Astrocyte of the cerebellum (primary cell): ENCODE results near the gene USH1C.

Experiments used
- DNase-seq: peaks from one replicate; pipeline ENCODE4 v3.0.0-alpha.2; 2011; ENCODE audit warnings: low read depth
- H3K4me3 ChIP-seq: 2 replicates; pipeline ENCODE4 v1.5.1; 2011; ENCODE audit warnings: mild to moderate bottlenecking, low read depth, low read length, moderate library complexity
- in situ Hi-C: cut with HindIII; loops from 2 replicates; pipeline ENCODE4 v1.10.0; 2017; ENCODE audit warnings: low sequenced_read_pairs
- TF ChIP-seq, protein P1 (sequence below): IDR thresholded peaks from 2 replicates; pipeline ENCODE4 v1.5.1; 2012; ENCODE audit warnings: low read length, low read depth, moderate library complexity, mild to moderate bottlenecking; ENCODE audit errors: missing control alignments

The USH1C gene

GRCh38 chr11:17578296-17578695, 34.1 kb upstream of the USH1C start:
- no peak for DNase-seq
- no peak overlapping the region for H3K4me3 ChIP-seq
- TF ChIP-seq, protein P1, sequence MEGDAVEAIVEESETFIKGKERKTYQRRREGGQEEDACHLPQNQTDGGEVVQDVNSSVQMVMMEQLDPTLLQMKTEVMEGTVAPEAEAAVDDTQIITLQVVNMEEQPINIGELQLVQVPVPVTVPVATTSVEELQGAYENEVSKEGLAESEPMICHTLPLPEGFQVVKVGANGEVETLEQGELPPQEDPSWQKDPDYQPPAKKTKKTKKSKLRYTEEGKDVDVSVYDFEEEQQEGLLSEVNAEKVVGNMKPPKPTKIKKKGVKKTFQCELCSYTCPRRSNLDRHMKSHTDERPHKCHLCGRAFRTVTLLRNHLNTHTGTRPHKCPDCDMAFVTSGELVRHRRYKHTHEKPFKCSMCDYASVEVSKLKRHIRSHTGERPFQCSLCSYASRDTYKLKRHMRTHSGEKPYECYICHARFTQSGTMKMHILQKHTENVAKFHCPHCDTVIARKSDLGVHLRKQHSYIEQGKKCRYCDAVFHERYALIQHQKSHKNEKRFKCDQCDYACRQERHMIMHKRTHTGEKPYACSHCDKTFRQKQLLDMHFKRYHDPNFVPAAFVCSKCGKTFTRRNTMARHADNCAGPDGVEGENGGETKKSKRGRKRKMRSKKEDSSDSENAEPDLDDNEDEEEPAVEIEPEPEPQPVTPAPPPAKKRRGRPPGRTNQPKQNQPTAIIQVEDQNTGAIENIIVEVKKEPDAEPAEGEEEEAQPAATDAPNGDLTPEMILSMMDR: no peak
- in situ Hi-C loops: no loop called here

- TF ChIP-seq, protein P1: no peak
- H3K4me3 ChIP-seq: no peak overlapping the region
- in situ Hi-C loops: no loop called here
- DNase-seq: no peak
Measured at GRCh38 chr11:17575431-17576425, 31.5 kb upstream of the USH1C start.

DNA sequence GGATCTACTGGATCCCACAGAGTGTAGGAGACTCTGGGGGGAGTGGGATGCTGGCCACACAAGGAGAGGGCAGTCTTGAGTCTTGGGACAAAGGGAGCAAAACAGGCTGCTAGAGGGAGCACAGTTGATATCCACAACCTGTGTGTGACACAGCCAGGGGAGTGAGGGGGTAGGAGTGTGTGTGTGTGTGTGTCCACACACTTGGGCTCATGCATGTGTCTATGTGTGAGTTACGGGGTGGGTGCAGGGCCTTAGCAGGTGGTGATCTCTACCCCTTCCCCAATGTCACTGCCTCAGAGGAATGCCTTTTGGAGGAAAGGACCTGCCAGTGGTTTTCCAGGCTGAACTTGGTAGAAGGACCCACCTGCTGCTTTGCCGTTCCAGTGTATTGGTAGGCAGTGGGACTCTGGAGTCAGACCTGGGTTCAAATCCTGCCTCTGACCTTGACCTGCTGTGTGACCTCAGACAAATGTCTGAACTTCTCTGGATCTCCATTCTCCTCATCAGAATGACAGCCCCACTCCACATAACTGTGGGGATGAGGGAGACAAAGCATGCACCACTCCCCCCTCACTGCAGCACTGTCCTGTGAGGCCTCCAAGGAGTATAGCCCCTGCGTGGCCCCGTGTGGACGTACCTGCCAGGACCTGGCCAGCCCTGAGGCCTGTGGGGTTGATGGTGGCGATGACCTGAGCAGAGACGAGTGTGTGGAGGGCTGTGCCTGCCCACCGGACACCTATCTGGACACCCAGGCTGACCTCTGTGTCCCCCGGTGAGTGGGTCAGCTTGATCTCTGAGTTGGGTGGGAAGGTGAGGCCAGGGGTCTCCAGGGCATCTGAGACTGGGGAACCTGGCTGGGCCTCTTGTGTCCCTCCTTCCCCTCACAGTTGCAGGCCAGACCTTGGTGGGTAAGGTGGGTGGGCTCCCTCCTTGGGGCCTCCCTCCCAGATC, 30.2 kb upstream of the USH1C start:
- no peak for DNase-seq
- TF ChIP-seq, protein P1: no peak
- no peak overlapping the region for H3K4me3 ChIP-seq
- in situ Hi-C loops: no loop called here

DNA sequence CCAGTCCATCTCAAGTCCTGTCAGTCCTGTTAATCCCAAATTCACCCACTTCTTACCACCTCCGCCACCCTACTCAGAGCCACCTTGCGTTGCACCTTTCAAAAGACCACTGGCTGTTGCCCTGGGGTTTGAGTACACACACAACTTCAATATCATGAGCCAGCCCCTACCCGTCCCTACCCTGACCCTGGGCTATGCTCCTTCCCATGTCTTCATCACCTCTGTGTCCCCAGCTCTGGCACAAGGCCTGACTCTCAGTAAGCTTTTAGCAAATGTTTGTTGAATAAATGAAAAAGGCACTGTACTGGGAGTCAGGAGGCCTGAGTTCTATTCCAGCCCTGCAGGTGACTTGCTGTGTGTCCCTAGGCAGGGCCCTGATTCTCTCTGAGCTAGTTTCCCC, 29.3 kb upstream of the USH1C start:
- TF ChIP-seq, protein P1: no peak
- in situ Hi-C loops: no loop called here

GRCh38 chr11:17572791-17573460, 28.7 kb upstream of the USH1C start:
- H3K4me3 ChIP-seq: no peak overlapping the region
- TF ChIP-seq, protein P1: no peak
- DNase-seq: no peak
- in situ Hi-C loops: no loop called here

More for the DNA sequence above, 29.3 kb upstream of the USH1C start:
- no peak overlapping the region for H3K4me3 ChIP-seq
- DNase-seq: no peak

DNA sequence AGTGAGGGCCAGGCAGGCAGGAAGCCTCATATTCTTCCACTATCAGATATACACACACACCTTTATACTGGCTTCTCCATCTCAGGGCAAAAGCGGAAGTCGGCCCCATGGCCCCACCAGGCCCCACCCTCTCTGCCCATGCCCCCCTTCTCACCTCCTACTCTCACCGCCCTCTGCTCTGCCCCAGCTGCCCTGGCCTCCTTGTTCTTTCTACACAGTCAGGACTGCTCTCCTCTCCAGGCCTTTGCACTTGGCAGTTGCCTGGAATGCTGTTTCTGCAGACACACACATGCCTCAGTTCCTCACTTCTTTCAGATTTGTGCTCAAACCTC, 28.1 kb upstream of the USH1C start:
- H3K4me3 ChIP-seq: no peak overlapping the region
- no peak for DNase-seq
- TF ChIP-seq, protein P1: no peak
- in situ Hi-C loops: no loop called here
